Muscle of arm (tissue), 14 donors: ENCODE measurements around the gene LMAN2L. TPM values are rescaled to one million over a fixed set of nuclear protein-coding genes. Genes with fewer than 3 reads are reported as not detected.

Experiments
- DNase-seq: peaks from one replicate; pipeline ENCODE4 v3.0.0-alpha.2; 2013
- long read RNA-seq, 11 donors: transcript quantifications; one replicate each; lab custom pipeline, GENCODE V29; 2026
- polyA plus RNA-seq, 12 donors: library from polyadenylated mRNA; unstranded; fragments of 120-200 nt; gene quantifications; one replicate each; pipeline ENCODE4 v1.2.1, GENCODE V29; 2013; ENCODE audit not compliant: insufficient read length in 12 of 12

LMAN2L gene
- polyA plus RNA-seq: 10 to 100 TPM in 11 of 12 donors, not detected in 1; 19.1 to 32.5 (median 26.8) TPM
- long read RNA-seq, donor 1, partial matches to known transcripts: 0 of 4 reads
- long read RNA-seq, donor 1, other reads (novel, unspliced or antisense): 0 of 4 reads
- long read RNA-seq, donor 2, transcript LMAN2L-201 (8 exons, 2,397 nt): major isoform, 10 of 13 reads
- long read RNA-seq, donor 2, partial matches to known transcripts: 0 of 13 reads
- long read RNA-seq, donor 2, other reads (novel, unspliced or antisense): 0 of 13 reads
- long read RNA-seq, donor 3, partial matches to known transcripts: 0 of 2 reads
- long read RNA-seq, donor 3, other reads (novel, unspliced or antisense): 0 of 2 reads
- long read RNA-seq, donor 4, partial matches to known transcripts: 0 of 4 reads
- long read RNA-seq, donor 4, other reads (novel, unspliced or antisense): 0 of 4 reads
- long read RNA-seq, donor 5, transcript LMAN2L-201 (8 exons, 2,397 nt): major isoform, 20 of 22 reads
- long read RNA-seq, donor 5, partial matches to known transcripts: 0 of 22 reads
- long read RNA-seq, donor 5, other reads (novel, unspliced or antisense): 0 of 22 reads
- long read RNA-seq, donor 6, partial matches to known transcripts: 0 of 3 reads
- long read RNA-seq, donor 6, other reads (novel, unspliced or antisense): 0 of 3 reads
- long read RNA-seq, donor 7, transcript LMAN2L-201 (8 exons, 2,397 nt): major isoform, 7 of 8 reads
- long read RNA-seq, donor 7, partial matches to known transcripts: 0 of 8 reads
- long read RNA-seq, donor 7, other reads (novel, unspliced or antisense): 0 of 8 reads
- long read RNA-seq, donor 8, transcript LMAN2L-201 (8 exons, 2,397 nt): major isoform, 17 of 19 reads
- long read RNA-seq, donor 8, partial matches to known transcripts: 0 of 19 reads
- long read RNA-seq, donor 8, other reads (novel, unspliced or antisense): 0 of 19 reads
- long read RNA-seq, donor 9, transcript LMAN2L-201 (8 exons, 2,397 nt): major isoform, 8 of 8 reads
- long read RNA-seq, donor 9, partial matches to known transcripts: 0 of 8 reads
- long read RNA-seq, donor 9, other reads (novel, unspliced or antisense): 0 of 8 reads
- long read RNA-seq, donor 10, transcript LMAN2L-201 (8 exons, 2,397 nt): major isoform, 10 of 11 reads
- long read RNA-seq, donor 10, partial matches to known transcripts: 0 of 11 reads
- long read RNA-seq, donor 10, other reads (novel, unspliced or antisense): 0 of 11 reads
- long read RNA-seq, donor 11, transcript LMAN2L-201 (8 exons, 2,397 nt): major isoform, 11 of 12 reads
- long read RNA-seq, donor 11, partial matches to known transcripts: 0 of 12 reads
- long read RNA-seq, donor 11, other reads (novel, unspliced or antisense): 0 of 12 reads

- peak; percentile 98 for DNase-seq
These were observed at the start of gene LMAN2L for GRCh38 chr2:96739633-96740428. Gene LMAN2L (minus strand): TSS chr2:96740064. CDS start chr2:96740040, 24 bp downstream.

GRCh38 chr2:96789245-96789617, 49.4 kb upstream of the LMAN2L start:
- DNase-seq: no peak

GRCh38 chr2:96788442-96789244, 48.8 kb upstream of the LMAN2L start:
- no peak for DNase-seq

- DNase-seq: no peak
These were observed 47.5 kb upstream of the LMAN2L start for GRCh38 chr2:96787411-96787810.

GRCh38 chr2:96783388-96783787, 43.5 kb upstream of the LMAN2L start:
- no peak for DNase-seq

- no peak for DNase-seq
These were observed 35.3 kb upstream of the LMAN2L start for GRCh38 chr2:96775160-96775559.

- DNase-seq: no peak
These were observed 34.1 kb upstream of the LMAN2L start for GRCh38 chr2:96773922-96774321.

GRCh38 chr2:96772903-96773671, 33.2 kb upstream of the LMAN2L start:
- no peak for DNase-seq

GRCh38 chr2:96771796-96772618, 32.1 kb upstream of the LMAN2L start:
- no peak for DNase-seq

- no peak for DNase-seq
These were observed 30.8 kb upstream of the LMAN2L start for GRCh38 chr2:96770442-96771202.

- DNase-seq: no peak
These were observed 29.9 kb upstream of the LMAN2L start for GRCh38 chr2:96769814-96770213.

GRCh38 chr2:96768083-96768561, 28.3 kb upstream of the LMAN2L start:
- DNase-seq: no peak

- DNase-seq: no peak
These were observed 27.4 kb upstream of the LMAN2L start for GRCh38 chr2:96767135-96767871.

- DNase-seq: no peak
These were observed 24.4 kb upstream of the LMAN2L start for GRCh38 chr2:96764253-96764637.

- DNase-seq: no peak
These were observed 23.8 kb upstream of the LMAN2L start for GRCh38 chr2:96763511-96764252.
